ENCODE measurements around the gene GAPDHS.

- TF ChIP-seq, protein P1, sequence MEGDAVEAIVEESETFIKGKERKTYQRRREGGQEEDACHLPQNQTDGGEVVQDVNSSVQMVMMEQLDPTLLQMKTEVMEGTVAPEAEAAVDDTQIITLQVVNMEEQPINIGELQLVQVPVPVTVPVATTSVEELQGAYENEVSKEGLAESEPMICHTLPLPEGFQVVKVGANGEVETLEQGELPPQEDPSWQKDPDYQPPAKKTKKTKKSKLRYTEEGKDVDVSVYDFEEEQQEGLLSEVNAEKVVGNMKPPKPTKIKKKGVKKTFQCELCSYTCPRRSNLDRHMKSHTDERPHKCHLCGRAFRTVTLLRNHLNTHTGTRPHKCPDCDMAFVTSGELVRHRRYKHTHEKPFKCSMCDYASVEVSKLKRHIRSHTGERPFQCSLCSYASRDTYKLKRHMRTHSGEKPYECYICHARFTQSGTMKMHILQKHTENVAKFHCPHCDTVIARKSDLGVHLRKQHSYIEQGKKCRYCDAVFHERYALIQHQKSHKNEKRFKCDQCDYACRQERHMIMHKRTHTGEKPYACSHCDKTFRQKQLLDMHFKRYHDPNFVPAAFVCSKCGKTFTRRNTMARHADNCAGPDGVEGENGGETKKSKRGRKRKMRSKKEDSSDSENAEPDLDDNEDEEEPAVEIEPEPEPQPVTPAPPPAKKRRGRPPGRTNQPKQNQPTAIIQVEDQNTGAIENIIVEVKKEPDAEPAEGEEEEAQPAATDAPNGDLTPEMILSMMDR (IDR thresholded peaks at IDR 0.05): no peak
- TF ChIP-seq POLR2A (IDR thresholded peaks at IDR 0.05): no peak
These were observed 26.5 kb downstream of the GAPDHS start for GRCh38 chr19:35559781-35560180.
